GM18526 (cell line): ENCODE measurements around the gene CLOCK.

ENCODE experiments used
- POLR2A ChIP-seq: IDR thresholded peaks from 3 replicates; pipeline ENCODE4 v1.6.1; 2011; ENCODE audit not compliant: insufficient read length; ENCODE audit errors: extremely low read depth

The CLOCK gene

DNA sequence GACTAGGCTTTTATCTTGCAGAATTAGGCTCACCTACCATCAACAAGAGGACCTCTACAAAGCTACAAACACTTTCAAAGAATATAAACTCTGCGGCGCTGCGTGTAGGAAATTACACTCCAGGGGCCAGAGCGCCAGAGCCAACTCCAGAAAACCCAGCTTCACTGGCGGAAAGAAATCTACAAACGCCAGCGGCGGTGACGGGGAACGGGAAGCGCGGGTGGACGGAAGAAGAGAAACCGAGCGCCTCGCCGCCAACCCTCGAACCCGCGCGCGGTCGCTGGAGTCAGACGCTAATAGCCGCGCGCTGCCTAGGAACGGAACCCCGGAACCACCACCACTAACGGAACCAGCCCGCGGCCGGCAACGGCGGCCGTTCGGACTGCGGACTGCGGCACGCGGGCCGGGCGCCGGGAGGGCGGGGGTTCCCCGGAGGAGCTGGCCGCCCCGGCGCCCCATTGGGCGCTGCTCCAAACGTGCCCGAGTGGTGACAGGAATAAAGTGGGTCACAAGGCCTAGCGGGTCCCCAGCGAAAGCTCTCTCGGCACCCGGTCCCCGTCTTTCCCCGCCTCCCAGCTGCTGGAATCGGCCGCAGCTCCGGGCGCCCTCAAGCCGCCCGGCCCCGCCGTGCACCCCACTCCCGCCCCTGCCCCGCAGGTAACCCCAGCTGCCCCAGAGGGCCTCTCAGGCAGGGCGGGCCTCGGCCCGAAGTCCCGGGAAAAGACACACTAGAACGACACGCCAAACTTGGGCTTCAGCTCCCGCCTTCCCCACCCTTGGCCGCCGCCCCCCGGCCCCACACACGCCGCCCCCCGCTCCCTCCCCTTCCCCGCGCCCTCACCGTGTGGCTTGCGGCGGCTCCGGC lies 836 bp downstream of the CLOCK start:
- peak; percentile 49 for TF ChIP-seq POLR2A

DNA sequence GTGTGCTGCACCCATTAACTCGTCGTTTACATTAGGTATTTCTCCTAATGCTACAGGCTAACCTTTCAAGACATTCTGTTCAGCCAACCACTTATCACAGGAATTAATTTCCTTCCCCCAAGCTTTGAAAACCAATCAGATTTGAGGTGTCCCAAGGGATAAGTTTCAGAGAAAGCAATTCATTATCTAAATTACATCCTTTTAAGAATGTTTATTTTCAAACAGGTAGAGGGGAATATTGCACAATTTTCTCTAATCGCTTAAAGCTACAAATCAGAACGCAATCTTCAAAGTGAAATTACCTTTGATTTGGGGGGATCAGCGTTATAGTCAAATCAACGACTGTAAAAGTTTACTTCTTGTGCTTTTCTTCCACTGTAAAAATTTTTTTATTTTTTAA lies 1.6 kb downstream of the CLOCK start:
- no peak for TF ChIP-seq POLR2A

DNA sequence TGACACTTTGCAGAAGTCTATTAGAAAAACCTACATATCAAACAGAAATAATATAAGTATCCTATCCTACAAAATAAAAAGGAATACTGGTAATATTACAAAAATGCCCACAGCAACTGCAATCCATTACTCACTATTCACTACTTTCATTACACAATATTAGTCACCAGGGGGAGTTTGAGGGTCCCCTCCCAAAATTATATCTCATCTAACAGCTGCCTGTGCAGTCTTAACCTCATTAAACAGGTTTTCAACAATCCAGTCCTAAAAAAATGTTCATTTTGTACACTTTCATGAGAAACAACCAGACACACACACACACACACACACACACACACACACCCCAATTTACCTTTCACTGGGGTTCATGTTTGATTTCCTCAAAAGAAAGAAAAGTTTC lies 2.9 kb downstream of the CLOCK start:
- TF ChIP-seq POLR2A = no peak

DNA sequence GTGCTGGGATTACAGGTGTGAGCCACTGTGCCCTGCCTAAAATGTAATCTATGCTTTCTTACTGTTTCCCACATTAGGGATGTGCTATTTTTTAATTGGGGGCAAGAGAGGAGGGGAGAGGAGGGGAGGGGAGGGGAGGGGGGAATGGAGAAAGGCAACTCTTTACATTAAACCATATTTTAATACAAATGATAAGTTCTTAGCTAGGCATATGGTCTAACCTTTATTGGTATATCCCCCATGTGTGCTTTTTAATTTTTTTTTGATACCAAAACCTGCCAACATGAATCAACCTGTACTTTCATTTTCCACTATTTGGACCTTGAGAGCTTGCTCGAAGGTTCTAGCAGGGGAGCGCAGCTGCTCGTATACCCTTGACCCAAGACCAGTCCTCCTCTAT lies 6.4 kb downstream of the CLOCK start:
- TF ChIP-seq POLR2A = no peak

DNA sequence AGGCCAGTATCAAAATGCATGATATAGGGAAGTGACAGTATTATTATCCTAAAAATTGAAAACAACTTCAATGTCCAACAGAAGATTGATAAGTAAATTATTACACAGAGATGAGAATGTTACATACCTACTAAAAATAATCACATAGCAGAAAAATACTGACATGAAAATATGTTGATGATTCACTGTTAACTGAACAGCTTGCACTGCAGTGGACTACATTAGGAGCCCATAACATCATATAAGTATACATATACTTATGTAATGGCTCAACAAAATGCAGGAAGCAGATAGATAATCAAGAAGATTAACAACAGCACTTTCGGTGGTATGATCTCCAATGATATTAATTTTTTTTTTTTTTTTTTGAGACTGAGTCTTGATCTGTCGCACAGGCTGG lies 7.1 kb downstream of the CLOCK start:
- no peak for TF ChIP-seq POLR2A

DNA sequence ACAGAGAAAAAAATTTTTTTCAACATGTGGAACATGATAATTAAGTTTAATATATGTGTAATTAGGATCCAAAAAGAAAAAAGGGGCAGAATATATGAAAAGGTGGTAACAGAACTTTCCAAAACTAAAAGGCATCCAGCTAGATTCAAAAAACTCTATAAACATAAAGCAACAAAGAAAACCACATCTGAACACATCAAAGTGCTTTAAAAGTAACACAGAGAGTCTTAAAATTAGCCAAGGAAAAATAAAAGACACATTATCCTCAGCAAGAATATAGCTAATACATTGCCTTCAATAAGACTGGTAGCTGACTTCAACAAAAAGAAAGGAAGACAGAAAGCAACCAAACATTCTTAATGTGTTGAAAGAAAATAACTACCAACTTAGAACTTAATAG lies 8.2 kb downstream of the CLOCK start:
- TF ChIP-seq POLR2A = no peak

DNA sequence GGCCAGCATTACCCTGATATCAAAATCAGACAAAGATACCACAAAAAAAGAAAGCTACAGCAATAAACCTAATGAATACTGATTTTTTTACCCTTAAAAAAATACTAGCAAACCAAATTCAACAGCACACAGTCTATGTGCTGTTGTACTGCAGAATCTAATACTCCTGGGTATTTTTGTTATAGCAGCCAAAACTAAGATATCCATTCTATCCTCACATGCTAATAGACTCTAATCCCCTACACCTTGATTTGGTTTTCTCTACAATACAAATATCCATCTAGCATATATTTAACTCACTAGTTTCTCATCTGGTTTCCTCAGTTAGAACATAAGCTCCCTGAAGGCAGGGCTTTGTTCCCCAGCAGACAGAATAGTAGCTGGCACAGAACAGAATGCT lies 12.4 kb downstream of the CLOCK start:
- no peak for TF ChIP-seq POLR2A

DNA sequence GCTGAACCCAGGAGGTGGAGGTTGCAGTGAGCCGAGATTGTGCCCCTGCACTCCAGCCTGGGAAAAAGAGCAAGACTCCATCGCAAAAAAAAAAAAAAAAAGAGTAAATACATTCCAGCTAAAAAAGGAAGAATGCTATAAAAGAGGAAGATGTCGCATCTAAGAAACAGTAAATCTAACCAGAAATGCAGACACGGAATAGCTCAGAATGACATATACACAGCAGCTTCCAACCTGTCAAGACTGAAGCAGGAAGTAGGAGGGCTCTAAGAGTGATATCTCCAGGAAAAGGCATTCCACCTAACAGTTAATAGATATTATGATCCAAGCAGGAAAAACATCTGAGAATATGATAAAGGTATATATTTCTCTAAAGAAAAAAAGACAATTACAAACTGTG lies 16.0 kb downstream of the CLOCK start:
- no peak for TF ChIP-seq POLR2A

DNA sequence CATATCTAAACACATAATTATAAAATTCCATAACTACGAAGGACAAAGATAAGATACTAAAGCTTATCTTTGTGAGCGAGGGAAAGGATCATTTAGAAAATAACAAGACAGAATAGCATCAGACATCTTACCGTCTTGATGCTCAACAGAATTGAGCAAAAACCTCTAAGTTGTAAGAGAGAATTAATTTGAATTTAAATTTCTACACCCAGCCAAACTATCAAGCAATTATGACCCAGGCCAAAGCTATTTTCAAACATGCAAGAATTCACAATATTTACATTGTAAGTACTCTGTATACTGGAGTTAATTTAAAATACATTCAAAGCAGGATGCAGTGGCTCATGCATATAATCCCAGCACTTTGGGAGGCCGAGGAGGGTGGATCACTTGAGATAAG lies 16.5 kb downstream of the CLOCK start:
- TF ChIP-seq POLR2A = no peak

DNA sequence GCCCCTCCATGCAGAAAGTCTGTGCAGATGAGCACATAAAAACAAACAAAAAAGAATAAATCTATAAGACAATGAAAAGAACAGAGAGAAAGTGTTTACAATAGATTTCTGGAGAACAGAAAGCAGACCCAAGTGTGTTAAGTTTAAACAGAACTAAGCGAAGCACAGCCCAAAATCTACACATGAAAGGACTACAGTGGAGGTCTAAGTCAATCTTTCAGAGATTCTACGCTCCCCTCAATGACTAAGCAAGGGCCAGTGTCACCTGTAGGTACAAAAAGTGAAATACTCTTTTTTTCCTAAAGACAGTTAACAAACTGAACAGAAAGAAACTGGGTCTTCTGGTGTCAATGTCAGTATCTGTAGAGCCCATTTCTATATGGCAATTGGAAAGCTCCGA lies 18.2 kb downstream of the CLOCK start:
- TF ChIP-seq POLR2A = no peak

DNA sequence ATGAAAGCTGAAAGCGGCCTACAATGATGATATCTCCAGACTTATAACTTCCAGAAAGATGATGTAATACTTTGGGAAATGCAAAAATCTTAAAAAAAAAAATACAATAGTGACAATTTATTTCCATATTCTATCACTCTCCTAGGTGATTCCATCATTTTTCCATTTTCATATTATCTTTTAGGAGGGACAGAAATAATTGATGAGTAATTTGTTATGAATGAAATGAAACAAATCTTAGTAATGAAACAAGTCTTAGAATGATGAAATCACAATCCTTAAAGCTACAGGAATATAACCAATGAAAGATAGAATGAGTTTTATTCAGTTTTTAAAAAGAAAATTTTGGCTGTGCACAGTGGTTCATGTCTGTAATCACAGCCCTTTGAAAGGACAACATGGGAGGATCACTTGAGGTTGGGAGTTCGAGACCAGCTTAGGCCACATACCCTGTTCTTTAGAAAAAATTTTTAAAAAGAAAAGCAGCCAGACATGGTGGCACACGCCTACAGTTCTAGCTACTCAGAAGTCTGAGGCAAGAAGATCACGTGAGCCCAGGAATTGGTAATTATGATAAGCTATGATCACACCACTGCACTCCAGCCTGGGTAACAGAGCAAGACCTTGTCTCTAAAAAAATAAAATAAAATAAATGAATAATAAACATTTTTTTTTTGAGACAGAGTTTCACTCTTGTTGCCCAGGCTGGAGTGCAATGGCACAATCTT lies 21.7 kb downstream of the CLOCK start:
- no peak for TF ChIP-seq POLR2A

DNA sequence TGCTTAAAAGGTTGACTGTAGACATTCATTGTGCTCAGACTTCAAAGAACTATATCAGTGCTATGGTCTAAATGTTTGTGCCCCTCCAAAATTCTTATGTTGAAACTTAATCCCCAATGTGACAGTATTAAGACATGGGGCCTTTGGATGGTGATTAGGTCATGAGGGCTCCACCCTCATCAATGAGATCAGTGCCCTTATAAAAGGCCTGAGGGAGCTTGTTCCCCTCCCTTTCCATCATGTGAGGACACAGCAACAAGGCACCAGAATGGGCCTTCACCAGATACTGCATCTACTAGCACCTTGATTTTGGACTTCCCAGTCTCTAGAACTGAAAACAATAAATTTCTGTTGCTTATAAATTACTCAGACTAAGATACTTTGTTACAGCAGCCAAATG lies 28.3 kb downstream of the CLOCK start:
- no peak for TF ChIP-seq POLR2A

DNA sequence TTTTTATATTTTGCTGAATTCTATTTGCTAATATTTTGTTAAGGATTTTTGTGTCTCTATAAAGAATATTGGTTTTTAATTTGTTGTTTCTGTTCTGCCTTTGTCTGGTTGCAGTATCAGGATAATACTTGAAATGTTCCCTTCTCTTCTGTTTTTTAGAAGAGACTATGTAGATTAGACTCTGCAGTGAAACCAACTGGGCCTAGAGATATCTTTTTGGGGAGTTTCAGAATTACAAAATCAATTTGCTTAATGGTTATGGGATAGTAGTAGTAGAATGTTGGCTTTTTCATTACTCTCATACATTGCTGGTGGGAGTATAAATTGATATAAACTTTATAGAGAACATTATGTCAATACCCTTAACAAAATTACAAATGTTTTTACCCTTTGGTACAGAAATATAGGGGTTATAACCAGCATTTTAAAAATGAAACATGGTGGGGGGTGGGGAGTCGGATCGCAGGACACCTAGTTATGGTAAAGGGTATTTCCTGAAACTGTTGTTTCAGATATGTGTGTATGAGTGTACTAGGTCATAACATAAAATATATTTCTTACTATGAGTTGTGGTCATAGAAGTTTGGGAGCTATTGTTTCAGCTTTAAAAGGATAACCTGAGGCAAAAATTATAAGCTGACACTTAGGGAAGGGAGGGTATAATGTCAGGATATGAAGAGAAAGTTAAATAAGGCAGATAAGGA lies 29.0 kb downstream of the CLOCK start:
- no peak for TF ChIP-seq POLR2A

DNA sequence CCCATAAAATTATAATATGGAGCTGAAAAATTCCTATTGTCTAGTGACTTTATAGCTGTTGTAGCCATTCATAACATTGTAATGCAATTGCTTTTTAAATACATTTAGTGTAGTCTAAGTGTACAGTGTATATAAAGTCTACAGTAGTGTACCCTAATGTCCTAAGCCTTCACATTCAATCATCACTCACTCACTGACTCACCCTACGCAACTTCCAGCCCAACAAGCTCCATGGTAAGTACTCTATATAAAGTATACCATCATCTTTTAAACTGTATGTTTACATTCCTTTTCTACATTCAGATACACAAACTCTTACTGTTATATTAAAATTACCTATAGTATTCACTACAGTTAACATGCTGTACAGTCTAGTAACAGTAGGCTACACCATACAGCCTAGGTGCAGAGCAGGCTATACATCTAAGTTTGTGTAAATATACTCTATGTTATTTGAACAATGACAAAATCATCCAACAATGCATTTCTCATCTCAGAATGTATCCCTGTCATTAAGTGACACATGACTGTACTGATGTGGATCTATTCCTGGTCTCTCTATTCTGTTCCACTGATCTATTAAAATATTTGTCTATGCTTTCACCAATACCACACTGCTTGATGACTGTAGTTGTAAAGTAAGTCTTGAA lies 33.7 kb downstream of the CLOCK start:
- TF ChIP-seq POLR2A = no peak

DNA sequence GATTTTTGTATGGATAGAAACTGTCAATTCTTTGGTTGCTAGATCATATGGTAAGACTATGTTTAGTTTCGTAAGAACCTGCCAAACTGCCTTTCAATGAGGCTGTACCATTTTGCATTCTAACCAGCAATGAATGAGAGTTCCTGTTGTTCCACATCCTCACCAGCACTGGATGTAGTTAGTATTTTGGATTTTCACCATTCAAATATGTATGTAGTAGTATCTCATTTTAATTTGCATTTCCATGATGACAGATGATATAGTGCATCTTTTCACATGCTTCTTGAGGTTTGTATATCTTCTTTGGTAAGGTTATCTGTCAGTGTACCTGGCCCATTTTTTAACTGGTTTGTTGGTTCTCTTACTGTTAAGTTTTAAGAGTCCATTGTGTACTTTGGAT lies 34.6 kb downstream of the CLOCK start:
- TF ChIP-seq POLR2A = no peak
